HG03196 (cell line): ENCODE data around the gene JMJD1C.
A peak's percentile ranks its signal among the peaks of the same experiment; 100 is the strongest.

Source experiments
- ATAC-seq: cut with Tn5 transposase; IDR thresholded peaks from one replicate; pipeline ENCODE4 v1.9.1; 2021; ENCODE audit not compliant: unreplicated experiment

JMJD1C gene

GRCh38 chr10:63140077-63140476, 325.7 kb downstream of the JMJD1C start:
- no peak for ATAC-seq

GRCh38 chr10:63137306-63137705, 328.5 kb downstream of the JMJD1C start:
- no peak for ATAC-seq

- no peak for ATAC-seq
These were observed 331.8 kb downstream of the JMJD1C start for GRCh38 chr10:63133821-63134557.

GRCh38 chr10:63133056-63133820, 332.5 kb downstream of the JMJD1C start, which contains the start of gene NRBF2:
NRBF2 (plus strand) TSS chr10:63133328; CDS start chr10:63133471, 143 bp downstream.
- ATAC-seq = peak; percentile 96

- ATAC-seq = no peak
These were observed 333.1 kb downstream of the JMJD1C start for GRCh38 chr10:63132651-63133055.

GRCh38 chr10:63129888-63130287, 335.9 kb downstream of the JMJD1C start:
- ATAC-seq = no peak

- no peak for ATAC-seq
These were observed 337.3 kb downstream of the JMJD1C start for GRCh38 chr10:63128443-63128842.

- no peak for ATAC-seq
These were observed 340.3 kb downstream of the JMJD1C start for GRCh38 chr10:63125459-63125858.

GRCh38 chr10:63123727-63124362, 341.9 kb downstream of the JMJD1C start:
- no peak for ATAC-seq

- no peak for ATAC-seq
These were observed 345.2 kb downstream of the JMJD1C start for GRCh38 chr10:63120554-63120953.

- no peak for ATAC-seq
These were observed 346.7 kb downstream of the JMJD1C start for GRCh38 chr10:63119041-63119440.
